HG03196 (cell line): ENCODE results near the gene PLD4.
"Not testable (repeated sequence)": the region's sequence is repeated elsewhere in the genome, so short reads cannot be mapped to it uniquely, and the experiment has no call there.

Experiments
- ATAC-seq: cut with Tn5 transposase; IDR thresholded peaks from one replicate; pipeline ENCODE4 v1.9.1; 2021; ENCODE audit not compliant: unreplicated experiment

PLD4 gene, protein sequence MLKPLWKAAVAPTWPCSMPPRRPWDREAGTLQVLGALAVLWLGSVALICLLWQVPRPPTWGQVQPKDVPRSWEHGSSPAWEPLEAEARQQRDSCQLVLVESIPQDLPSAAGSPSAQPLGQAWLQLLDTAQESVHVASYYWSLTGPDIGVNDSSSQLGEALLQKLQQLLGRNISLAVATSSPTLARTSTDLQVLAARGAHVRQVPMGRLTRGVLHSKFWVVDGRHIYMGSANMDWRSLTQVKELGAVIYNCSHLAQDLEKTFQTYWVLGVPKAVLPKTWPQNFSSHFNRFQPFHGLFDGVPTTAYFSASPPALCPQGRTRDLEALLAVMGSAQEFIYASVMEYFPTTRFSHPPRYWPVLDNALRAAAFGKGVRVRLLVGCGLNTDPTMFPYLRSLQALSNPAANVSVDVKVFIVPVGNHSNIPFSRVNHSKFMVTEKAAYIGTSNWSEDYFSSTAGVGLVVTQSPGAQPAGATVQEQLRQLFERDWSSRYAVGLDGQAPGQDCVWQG

DNA sequence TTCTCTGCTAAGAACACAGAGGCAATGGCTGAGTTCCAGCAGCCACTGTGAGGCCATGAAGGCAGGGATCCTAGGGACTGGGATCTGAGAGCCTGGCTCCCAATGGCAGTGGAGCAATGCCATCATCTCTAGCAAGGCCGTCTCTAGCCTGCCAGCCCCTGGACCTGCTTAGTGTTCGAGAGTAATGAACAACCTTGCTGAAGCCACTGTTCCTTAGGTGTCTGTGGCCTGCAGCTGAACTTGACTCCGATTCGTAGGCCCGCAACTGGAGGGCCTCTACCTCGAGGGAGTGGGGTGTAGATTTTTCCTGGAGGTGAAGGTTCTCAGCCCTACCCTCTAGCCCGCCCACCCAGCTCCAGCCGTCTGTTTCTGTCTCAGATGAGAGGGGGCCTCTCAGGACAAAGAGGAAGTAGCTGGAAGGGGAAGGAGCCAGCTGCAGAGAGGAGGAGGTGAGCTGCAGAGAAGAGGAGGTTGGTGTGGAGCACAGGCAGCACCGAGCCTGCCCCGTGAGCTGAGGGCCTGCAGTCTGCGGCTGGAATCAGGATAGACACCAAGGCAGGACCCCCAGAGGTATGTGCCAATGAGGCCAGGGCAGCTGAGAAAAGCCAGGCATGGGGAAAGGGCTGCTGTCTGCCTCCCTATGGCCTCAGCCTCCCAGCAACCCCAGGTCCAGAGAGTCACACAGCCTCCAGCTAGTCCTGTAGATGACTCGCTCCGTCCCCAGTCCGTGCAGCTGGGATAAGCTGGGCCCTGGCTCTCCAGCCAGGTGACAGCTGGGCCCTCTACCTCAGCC lies at the start of gene PLD4:
Gene PLD4, plus strand, starts transcription at position 459 of the 793 bp plus-strand sequence. CDS start 2,262 bp downstream, outside the sequence.
- no peak for ATAC-seq

DNA sequence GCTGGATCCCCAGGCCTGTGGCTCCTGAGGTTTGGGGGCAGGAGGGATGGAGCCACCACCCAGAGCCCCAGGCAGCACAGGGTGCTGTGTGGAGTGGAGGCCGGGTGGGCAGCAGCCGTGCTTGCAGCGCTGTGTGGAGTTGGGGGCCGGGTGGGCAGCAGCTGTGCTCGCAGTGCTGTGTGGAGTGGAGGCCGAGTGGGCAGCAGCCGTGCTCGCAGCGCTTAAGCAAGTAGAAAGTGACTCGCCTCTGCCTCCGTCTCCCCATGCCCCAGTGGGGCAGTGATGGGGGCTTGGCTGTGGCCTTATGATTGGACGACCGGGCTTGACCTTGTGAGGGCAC lies 49.3 kb upstream of the PLD4 start:
- no peak for ATAC-seq

DNA sequence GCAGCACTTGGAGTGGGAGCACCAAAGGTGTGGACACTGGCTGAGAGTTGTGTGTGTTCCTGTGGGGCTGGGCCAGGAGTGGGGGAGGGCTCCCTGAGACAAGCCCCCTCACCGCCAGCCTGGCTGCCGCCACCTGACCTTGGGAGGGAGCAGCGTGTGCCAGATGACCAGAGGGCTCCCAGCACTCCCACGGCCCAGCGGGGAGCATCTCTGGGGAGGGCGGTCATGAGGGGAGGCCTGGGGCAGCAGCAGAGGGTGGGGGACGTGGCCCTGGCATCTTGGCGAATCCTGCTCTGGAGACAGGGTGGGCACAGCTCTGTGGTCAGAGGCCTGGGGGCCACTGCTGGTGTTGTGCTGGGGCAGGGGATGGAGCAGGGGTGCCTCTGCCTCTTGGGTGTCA lies 48.9 kb upstream of the PLD4 start:
- ATAC-seq = no peak

DNA sequence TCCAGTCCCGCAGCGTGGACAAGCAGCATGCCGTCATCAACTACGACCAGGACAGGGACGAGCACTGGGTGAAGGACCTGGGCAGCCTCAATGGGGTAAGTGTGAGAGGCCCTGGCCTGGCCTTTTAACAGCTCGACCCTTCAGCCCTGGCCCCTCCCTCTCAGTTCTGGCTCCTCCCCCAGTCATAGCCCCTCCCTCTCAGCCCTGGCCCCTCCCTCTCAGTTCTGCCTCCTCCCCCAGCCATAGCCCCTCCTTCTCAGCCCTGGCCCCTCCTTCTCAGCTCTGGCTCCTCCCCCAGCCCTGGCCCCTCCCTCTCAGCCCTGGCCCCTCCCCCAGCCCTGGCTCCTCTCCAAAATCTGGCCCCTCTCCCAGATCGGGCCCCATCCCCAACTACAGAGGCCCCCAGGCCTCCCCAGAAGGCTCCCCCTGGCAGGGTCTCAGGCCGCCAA lies 48.4 kb upstream of the PLD4 start:
- ATAC-seq = no peak

DNA sequence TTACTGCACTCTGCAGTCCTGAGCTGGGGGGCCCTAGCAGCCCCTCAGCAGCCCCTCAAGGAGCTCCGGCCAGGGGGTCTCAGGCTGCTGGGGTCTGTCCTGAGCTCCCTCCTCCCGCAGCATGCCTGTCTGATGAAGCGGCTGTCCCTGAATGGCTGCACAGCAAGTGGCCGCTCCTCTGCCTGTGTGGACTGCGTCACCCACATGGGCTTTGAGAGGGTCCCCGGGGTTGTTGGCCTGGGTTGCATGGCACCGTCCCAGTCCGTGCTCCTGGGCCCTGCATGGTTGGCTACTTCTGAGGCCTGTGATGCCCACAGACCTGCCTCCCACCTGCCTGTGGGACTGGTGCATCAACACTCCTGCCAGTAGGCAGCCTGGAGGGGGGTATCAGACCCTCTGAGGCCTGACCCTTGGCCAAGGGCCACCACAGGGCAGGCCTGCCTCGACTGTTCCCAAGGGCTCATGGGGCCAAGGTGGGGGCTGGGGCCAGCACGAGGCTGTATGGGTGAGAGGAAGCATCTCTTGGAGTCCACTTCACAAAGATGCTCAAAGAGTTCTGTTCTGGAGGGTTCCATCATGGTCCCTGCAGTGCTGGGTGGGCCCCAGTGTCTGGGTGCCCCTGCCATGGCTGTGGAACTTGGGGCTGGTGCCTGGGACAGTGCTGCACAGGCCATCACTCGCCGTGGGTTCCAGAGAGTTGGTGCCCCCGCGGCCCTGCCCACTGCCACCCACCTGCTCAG lies 47.4 kb upstream of the PLD4 start:
- no peak for ATAC-seq

- ATAC-seq = no peak
Observed at GRCh38 chr14:104877806-104878550, 46.7 kb upstream of the PLD4 start.

DNA sequence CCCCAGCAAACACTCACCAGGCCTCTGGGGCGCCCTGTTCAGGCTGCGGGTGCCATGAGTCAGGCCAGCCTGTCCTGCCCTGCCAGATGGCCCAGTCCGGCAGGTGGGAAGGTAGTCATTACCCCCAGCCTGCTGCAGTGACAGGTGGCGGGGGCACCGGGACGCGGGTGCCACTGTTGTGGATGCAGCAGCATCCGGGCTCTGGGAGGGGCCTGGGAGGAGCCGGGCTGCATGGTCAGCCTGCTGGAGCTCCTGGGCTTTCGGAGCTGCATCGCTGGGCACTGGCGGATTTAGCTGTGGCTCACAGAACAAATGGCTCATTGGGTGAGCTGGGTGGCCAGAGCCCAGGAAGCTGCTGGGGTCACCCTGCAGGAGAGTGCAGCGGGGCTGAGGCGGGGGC lies 46.1 kb upstream of the PLD4 start:
- no peak for ATAC-seq

DNA sequence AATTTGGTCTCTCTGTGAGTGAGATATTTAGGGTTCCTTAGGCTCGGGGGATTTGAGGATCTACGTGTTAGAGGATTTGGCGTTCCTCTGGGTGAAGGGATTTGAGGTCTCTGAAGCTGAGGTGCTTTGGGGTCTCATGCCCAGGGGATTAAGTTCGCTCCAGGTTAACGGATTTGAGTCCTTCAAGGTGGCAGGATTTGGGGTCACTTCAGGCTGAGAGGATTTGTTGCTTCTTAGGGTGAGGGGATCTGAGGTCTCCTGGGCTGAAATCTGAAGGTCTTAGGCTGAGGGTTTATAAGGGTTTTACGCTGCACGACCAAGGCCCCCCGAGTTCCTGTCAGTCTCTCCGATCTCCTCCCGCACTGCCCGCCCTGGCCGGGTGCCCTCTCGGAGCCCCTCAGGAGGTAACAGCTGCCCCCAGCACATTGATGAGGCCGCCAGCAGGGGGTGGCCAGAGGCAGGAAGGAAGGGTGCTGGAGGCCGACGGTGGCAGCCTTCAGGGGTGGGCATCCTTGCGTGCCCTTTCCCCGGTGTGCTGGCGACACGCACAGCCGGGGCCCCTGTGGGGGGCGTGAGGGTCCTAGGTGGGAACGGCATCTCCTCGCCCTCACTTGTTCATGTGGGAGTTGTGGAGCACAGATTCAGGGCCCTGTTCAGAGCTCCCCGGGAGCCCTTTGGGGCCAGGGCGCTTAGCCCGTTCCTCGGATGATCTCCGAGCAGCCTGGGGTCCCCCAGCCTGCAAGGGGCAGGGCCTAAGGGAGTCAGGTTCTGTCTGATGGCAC lies 45.3 kb upstream of the PLD4 start:
- ATAC-seq = no peak

GRCh38 chr14:104879983-104880565 lies 44.6 kb upstream of the PLD4 start:
- ATAC-seq = no peak

GRCh38 chr14:104880584-104881210 lies 44.0 kb upstream of the PLD4 start:
- no peak for ATAC-seq

DNA sequence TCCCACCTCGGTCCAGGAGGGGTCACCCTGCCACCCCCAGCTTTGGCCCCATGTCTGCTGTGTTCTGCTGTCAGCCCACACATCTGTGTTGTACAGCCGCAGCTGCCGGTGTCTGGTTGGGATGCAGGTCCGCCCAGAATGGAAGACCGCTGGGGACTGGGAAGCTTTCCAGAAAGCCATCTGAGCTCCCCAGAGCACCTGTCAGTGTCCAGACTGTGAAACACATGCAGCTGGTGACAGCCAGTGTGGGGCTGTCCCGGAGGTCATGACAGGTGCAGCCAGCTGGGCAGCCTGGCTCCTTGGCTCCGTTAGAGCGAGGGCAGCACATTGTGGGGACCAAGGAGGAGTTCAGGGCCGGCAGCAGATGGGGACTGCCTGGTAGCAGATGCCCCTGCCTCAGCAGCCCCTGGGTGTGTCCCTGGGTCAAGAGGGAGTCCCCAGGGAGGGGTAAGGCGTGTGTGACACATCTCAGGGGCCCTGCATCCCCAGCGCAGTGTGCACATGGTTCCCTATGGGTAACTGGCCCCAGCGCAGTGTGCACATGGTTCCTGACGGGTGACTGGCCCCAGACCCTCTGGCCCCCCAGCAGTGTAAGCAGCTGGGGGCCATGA lies 43.2 kb upstream of the PLD4 start:
- no peak for ATAC-seq

DNA sequence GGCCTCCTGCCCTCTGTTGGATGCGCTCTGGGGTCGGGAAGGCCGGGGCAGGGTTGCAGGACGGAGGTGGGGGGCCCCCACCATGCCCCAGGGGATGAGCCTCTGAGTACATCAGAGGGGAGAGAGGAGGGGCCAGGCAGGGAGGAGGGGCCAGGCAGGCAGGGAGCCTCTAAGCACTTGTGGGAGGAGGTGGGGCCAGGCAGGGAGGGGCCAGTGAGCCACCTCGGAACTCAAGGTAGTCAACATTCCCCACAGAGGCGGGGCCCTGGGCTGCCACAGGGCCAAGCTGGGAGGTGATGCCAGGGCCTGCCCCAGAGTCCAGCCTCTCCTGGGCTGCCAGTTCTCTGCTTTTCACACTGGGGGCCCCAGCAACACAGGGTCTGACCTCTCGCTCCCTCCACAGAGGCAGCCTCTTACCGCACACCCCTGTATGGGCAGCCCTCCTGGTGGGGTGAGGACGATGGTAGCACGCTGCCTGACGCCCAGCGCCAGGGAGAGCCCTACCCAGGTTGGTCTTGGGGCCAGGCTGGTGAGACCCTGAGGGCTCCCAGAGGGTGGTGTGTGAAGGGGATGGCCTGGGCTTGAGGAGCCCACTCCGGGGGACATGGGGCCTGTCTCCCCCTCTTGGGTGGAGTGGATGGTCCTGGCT lies 42.2 kb upstream of the PLD4 start:
- no peak for ATAC-seq

GRCh38 chr14:104882991-104883660 lies 41.6 kb upstream of the PLD4 start:
- no peak for ATAC-seq

GRCh38 chr14:104883681-104884361 lies 40.9 kb upstream of the PLD4 start:
- no peak for ATAC-seq

- ATAC-seq = not testable (repeated sequence)
Observed at GRCh38 chr14:104884381-104884780, 40.3 kb upstream of the PLD4 start.

DNA sequence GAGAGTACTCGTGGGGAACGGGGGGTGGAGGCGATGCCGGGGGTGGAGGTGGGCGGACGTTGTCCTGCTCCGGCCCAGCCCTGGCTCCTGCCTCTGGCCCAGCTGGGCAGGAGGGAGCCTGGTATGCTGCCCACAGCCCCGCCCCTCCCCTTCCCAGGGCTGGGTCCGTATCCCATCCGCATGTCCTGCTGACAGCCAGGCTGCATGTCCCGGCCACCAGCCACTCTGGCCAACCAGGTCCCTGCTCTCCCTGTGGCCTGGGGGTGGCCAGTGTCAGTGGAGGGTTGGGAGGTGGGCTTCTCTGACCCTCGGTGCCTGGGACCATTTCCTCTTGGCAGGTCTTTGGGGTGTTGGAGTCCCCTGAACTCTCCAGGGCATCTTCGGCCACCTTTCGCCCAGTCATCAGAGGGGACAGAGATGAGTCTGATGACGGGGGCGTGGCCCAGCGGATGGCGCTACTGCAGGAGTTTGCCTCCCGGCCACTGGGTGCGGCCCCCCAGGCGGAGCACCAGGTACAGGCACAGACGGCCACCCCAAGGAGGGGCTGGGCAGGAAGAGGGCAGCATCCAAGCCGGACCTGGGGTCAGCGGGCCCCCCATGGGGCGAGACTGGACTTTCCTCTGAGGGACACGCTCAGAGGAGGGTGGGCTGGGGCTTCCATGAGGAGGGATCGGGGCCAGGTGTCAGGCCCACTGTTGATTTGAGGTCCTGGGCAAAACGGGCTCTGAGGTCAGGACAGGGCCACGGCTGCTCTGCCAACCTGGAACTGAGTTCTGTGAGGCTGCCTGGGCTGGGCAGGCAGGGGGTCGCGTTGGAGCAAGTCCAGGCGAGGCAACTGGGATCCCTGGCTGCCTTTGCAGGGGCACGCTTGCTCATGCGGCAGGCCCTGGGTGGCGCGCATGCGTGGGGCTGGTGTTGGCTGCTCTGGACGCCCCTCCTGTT lies 39.4 kb upstream of the PLD4 start:
- ATAC-seq = no peak
